Measurements from ENCODE around the gene GRIP2. TPM values are rescaled to one million over a fixed set of nuclear protein-coding genes. Genes with fewer than 3 reads are reported as not detected.

Gene GRIP2
- total and polyA plus RNA-seq, 9 of the 15 experiments (the other 6 are each of a cell fraction or from before 2014, with no cell fraction given): 0.01 TPM; not detected in 7

DNA sequence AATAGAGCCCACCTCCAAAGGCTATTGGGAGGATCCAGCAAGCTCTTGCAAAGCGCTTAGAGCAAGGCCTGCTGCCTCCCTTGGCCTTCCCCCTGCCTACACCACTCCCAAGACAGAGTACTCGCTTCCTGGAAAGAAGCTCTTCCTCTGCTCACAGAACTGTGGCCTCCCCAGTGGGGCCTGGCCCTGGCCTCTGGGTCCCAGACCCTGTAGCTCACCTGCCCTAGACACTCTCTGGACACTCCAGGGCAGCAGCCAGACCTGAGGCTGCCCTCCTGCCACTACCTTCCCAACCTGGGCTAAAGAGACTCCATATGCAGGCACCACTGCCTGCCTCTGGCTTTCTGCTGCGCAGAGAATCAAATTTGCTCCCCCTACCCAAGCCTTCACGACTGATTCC, 49.9 kb downstream of the GRIP2 start:
- Histone ChIP-seq H3K9ac (ENCODE audit: insufficient read depth in 1 of 2, low read depth in 2 of 2, low read length in 2 of 2) (peak overlapping the region in 1 of 2 experiments; percentile 18; a peak in 1 of 4 replicates), H2AFZ (ENCODE audit: low read depth, low read length) (no peak overlapping the region), H3K36me3 (ENCODE audit: control insufficient read depth, insufficient read depth, low read length) (peaks cover 45% of the 10 kb centered on the region; the same call in 2 of the 3 replicates), H3K79me2 (ENCODE audit: control insufficient read depth, insufficient read depth, low read length) (no peaks in the 10 kb centered on the region), H3K9me3 (replicated peaks; ENCODE audit: control insufficient read depth, insufficient read depth, low read depth, low read length) (no peaks in the 10 kb centered on the region), H3K4me1 (replicated peaks in 1 of 2; ENCODE audit: control insufficient read depth in 2 of 2, insufficient read depth in 2 of 2, low read length in 2 of 2) (peaks cover 0 to 4% of the 10 kb centered on the region in 2 experiments; a peak in 1 of 5 replicates), H3K27me3 (ENCODE audit: control insufficient read depth in 2 of 2, insufficient read depth in 2 of 2, low read length in 2 of 2) (no peaks in the 10 kb centered on the region), H3K9me1 (ENCODE audit: control insufficient read depth, insufficient read depth, low read length) (no peaks in the 10 kb centered on the region), H3K4me2 (ENCODE audit: insufficient read depth, low read length) (no peak overlapping the region), H4K20me1 (replicated peaks; ENCODE audit: control insufficient read depth, insufficient read depth, low read length) (peaks cover 5% of the 10 kb centered on the region; the same call in 1 of the 2 replicates), H3K4me3 (no peak overlapping the region), H3K27ac (ENCODE audit: extremely low read depth, low read depth, low read length) (no peak overlapping the region)
- peak; percentile 29 for ATAC-seq
- no TSS peak for BruUV-seq (replicated peaks)
- DNase-seq (ENCODE audit: extremely low read depth in 1 of 4, low spot score in 3 of 4): no peak
- CTCF ChIA-PET (ENCODE audit: low intra/inter-chr PET ratio): no interaction called here
- FAIRE-seq: peak; percentile 15
- 70% methylated on average over 4 of the region's 4 CpGs for WGBS (ENCODE audit: insufficient coverage, low coverage, missing lambda C conversion rate)
- in situ Hi-C loops (cut with MboI): no loop called here
- intact Hi-C loops (cut with micrococcal nuclease): loop anchor here (10.0 kb wide), 1 partner anchor 595 kb away; no protein-coding TSS in a partner anchor
- POLR2A ChIA-PET: interaction anchor here (1.0 kb wide), 1 partner anchor 15 kb away, joined by 5 read pairs; no protein-coding TSS in a partner anchor
- no peak for TF ChIP-seq YY1 (IDR thresholded peaks at IDR 0.05; ENCODE audit: borderline replicate concordance in 1 of 3, control insufficient read depth in 1 of 3, extremely low read depth in 1 of 3, insufficient read depth in 3 of 3, insufficient read length in 1 of 3, insufficient replicate concordance in 2 of 3, low read depth in 1 of 3, low read length in 2 of 3)
- no peak for TF ChIP-seq ELF1 (tag; IDR thresholded peaks at IDR 0.05)
- TF ChIP-seq EGR1 (conservative IDR thresholded peaks at IDR 0.05): no peak
- TF ChIP-seq ARHGAP35 (IDR thresholded peaks at IDR 0.05; ENCODE audit: partially characterized antibody): no peak
- TF ChIP-seq HDGF (IDR thresholded peaks at IDR 0.05): no peak
- TF ChIP-seq ZFP1 (CRISPR knock-in tag; IDR thresholded peaks at IDR 0.05): no peak
- TF ChIP-seq POLR2A (conservative IDR thresholded peaks at IDR 0.05): peak; percentile 45; the same call in 1 of the 2 replicates
- TF ChIP-seq ZNF780A (CRISPR knock-in tag; IDR thresholded peaks at IDR 0.05): no peak
- no peak for TF ChIP-seq ZNF316 (IDR thresholded peaks at IDR 0.05)
- no peak for TF ChIP-seq ZNF445 (CRISPR knock-in tag; IDR thresholded peaks at IDR 0.05; ENCODE audit: low read depth)
- TF ChIP-seq ZBED1 (IDR thresholded peaks at IDR 0.05): no peak
- no peak for TF ChIP-seq ZKSCAN1 (IDR thresholded peaks at IDR 0.05; ENCODE audit: low read depth, low read length)
- TF ChIP-seq, protein P1, sequence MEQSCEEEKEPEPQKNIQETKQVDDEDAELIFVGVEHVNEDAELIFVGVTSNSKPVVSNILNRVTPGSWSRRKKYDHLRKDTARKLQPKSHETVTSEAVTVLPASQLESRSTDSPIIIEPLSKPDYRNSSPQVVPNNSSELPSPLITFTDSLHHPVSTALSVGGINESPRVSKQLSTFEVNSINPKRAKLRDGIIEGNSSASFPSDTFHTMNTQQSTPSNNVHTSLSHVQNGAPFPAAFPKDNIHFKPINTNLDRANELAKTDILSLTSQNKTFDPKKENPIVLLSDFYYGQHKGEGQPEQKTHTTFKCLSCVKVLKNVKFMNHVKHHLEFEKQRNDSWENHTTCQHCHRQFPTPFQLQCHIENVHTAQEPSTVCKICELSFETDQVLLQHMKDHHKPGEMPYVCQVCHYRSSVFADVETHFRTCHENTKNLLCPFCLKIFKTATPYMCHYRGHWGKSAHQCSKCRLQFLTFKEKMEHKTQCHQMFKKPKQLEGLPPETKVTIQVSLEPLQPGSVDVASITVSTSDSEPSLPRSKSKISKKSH (CRISPR knock-in tag; IDR thresholded peaks at IDR 0.05): no peak
- 0 out of 4 replicates have a peak, but pooled peaks of 1 of the 2 experiments have one; percentile 11 for TF ChIP-seq NRF1 (conservative IDR thresholded peaks at IDR 0.05 in 1 of 2, IDR thresholded peaks at IDR 0.05 in 1 of 2)
- TF ChIP-seq, protein P2, sequence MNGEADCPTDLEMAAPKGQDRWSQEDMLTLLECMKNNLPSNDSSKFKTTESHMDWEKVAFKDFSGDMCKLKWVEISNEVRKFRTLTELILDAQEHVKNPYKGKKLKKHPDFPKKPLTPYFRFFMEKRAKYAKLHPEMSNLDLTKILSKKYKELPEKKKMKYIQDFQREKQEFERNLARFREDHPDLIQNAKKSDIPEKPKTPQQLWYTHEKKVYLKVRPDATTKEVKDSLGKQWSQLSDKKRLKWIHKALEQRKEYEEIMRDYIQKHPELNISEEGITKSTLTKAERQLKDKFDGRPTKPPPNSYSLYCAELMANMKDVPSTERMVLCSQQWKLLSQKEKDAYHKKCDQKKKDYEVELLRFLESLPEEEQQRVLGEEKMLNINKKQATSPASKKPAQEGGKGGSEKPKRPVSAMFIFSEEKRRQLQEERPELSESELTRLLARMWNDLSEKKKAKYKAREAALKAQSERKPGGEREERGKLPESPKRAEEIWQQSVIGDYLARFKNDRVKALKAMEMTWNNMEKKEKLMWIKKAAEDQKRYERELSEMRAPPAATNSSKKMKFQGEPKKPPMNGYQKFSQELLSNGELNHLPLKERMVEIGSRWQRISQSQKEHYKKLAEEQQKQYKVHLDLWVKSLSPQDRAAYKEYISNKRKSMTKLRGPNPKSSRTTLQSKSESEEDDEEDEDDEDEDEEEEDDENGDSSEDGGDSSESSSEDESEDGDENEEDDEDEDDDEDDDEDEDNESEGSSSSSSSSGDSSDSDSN (IDR thresholded peaks at IDR 0.05; ENCODE audit: borderline replicate concordance in 1 of 2, low read depth in 2 of 2, low read length in 2 of 2): no peak

Data from K562 (cell line).